ENCODE data around the gene CEP162. TPM values are rescaled to one million over a fixed set of nuclear protein-coding genes. Genes with fewer than 3 reads are reported as not detected.

The CEP162 gene
- total RNA-seq, 2 experiments from 2014 or later: 2.6 to 2.8 TPM

DNA sequence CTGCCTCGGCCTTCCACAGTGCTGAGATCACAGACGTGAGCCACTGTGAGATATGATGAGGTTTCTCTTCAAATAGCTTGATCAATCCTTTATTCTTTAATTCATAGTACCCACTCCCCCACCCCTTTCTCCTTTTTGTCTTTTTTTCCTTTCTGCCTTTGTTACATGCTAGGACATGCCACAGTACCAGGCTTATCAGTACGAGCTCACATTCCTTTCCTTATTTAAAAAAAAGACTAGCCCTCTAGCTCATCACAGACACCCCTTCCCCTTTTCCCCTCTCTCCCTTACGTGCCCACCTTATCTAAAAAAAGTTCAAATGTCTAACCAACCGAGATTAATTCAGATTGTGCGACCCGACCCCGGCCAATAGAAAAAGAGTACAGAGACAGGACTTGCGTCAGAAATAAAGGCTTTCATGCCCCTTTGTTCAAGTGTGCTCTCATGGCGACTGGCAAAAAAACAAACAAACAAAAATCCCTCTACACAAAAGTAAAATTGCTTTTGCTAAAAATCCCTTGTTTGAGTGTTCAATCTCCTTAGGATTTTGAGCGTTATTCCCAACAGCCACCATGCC is 144.7 kb downstream of the CEP162 start:
- H3K4me3 Mint-ChIP-seq: no peak overlapping the region
- no peaks in the 10 kb centered on the region for H3K4me1 Mint-ChIP-seq (ENCODE audit: low read depth)
- Histone ChIP-seq H3K9me3 (ENCODE audit: control insufficient read depth in 1 of 2, insufficient read depth in 1 of 2, low read length in 2 of 2) (no peaks in the 10 kb centered on the region), H3K4me1 (ENCODE audit: insufficient read depth, low read length) (no peaks in the 10 kb centered on the region), H3K27ac (ENCODE audit: low read depth in 1 of 2, low read length in 2 of 2) (no peak overlapping the region), H3K36me3 (ENCODE audit: insufficient read depth, low read length) (no peaks in the 10 kb centered on the region), H3K4me3 (ENCODE audit: low read length) (no peak overlapping the region), H3K27me3 (ENCODE audit: control insufficient read depth in 1 of 2, insufficient read depth in 2 of 2, low read length in 2 of 2) (no peaks in the 10 kb centered on the region)
- intact Hi-C loops (cut with DNase I, micrococcal nuclease): no loop called here
- peaks cover 12% of the 10 kb centered on the region for H3K27me3 Mint-ChIP-seq
- ChIA-PET CTCF (no interaction called here), POLR2A (no interaction called here)
- H3K36me3 Mint-ChIP-seq (ENCODE audit: low read depth): no peaks in the 10 kb centered on the region
- ATAC-seq (ENCODE audit: poor library complexity): no peak
- TF ChIP-seq CTCF (IDR thresholded peaks at IDR 0.05): no peak
- no peak overlapping the region for H3K27ac Mint-ChIP-seq
- no peaks in the 10 kb centered on the region for H3K9me3 Mint-ChIP-seq
- DNase-seq: no peak

GRCh38 chr6:84081222-84081621 is 146.2 kb downstream of the CEP162 start:
- Mint-ChIP-seq H3K9me3 (no peaks in the 10 kb centered on the region), H3K27ac (no peak overlapping the region), H3K4me3 (no peak overlapping the region), H3K4me1 (ENCODE audit: low read depth) (no peaks in the 10 kb centered on the region), H3K27me3 (peaks cover 6% of the 10 kb centered on the region), H3K36me3 (ENCODE audit: low read depth) (no peaks in the 10 kb centered on the region)
- no peak overlapping the region for H3K4me3 ChIP-seq (ENCODE audit: low read length)
- peaks cover 0 to 3% of the 10 kb centered on the region in 2 experiments for H3K27me3 ChIP-seq (ENCODE audit: control insufficient read depth in 1 of 2, insufficient read depth in 2 of 2, low read length in 2 of 2)
- ATAC-seq (ENCODE audit: poor library complexity) (no peak), DNase-seq (no peak)
- ChIA-PET CTCF (no interaction called here), POLR2A (no interaction called here)
- H3K27ac ChIP-seq (ENCODE audit: low read depth in 1 of 2, low read length in 2 of 2): no peak overlapping the region
- no peak for TF ChIP-seq CTCF (IDR thresholded peaks at IDR 0.05)
- H3K36me3 ChIP-seq (ENCODE audit: insufficient read depth, low read length): no peaks in the 10 kb centered on the region
- no peaks in the 10 kb centered on the region for H3K4me1 ChIP-seq (ENCODE audit: insufficient read depth, low read length)
- intact Hi-C loops (cut with DNase I, micrococcal nuclease): no loop called here
- H3K9me3 ChIP-seq (ENCODE audit: control insufficient read depth in 1 of 2, insufficient read depth in 1 of 2, low read length in 2 of 2): no peaks in the 10 kb centered on the region

GRCh38 chr6:84078335-84078734 is 149.1 kb downstream of the CEP162 start:
- Mint-ChIP-seq H3K27ac (no peak overlapping the region), H3K9me3 (no peaks in the 10 kb centered on the region), H3K4me3 (no peak overlapping the region), H3K36me3 (ENCODE audit: low read depth) (no peaks in the 10 kb centered on the region), H3K4me1 (ENCODE audit: low read depth) (no peaks in the 10 kb centered on the region), H3K27me3 (peaks cover 15% of the 10 kb centered on the region)
- Histone ChIP-seq H3K36me3 (ENCODE audit: insufficient read depth, low read length) (no peaks in the 10 kb centered on the region), H3K4me1 (ENCODE audit: insufficient read depth, low read length) (no peaks in the 10 kb centered on the region), H3K9me3 (ENCODE audit: control insufficient read depth in 1 of 2, insufficient read depth in 1 of 2, low read length in 2 of 2) (no peaks in the 10 kb centered on the region), H3K27ac (ENCODE audit: low read depth in 1 of 2, low read length in 2 of 2) (no peak overlapping the region), H3K27me3 (ENCODE audit: control insufficient read depth in 1 of 2, insufficient read depth in 2 of 2, low read length in 2 of 2) (peaks cover 6% of the 10 kb centered on the region in 2 experiments), H3K4me3 (ENCODE audit: low read length) (no peak overlapping the region)
- ATAC-seq (ENCODE audit: poor library complexity): no peak
- POLR2A ChIA-PET: no interaction called here
- CTCF ChIA-PET: no interaction called here
- DNase-seq: no peak
- intact Hi-C loops (cut with DNase I, micrococcal nuclease): no loop called here
- no peak for TF ChIP-seq CTCF (IDR thresholded peaks at IDR 0.05)
